Common myeloid progenitor, CD34-positive (primary cell): ENCODE measurements around the gene ZNF20.
"Not testable (repeated sequence)": the region's sequence is repeated elsewhere in the genome, so short reads cannot be mapped to it uniquely, and the experiment has no call there.

Source experiments
- CTCF ChIA-PET: fragments of 350-600 bp; sonication (Branson Sonifier 250); formaldehyde crosslinking; loops from one replicate; lab custom pipeline; 2021; ENCODE audit warnings: antibody characterized with exemption; lab: Charles Lee
- POLR2A ChIA-PET: fragments of 350-600 bp; sonication (Branson Sonifier 250); formaldehyde crosslinking; loops from one replicate; lab custom pipeline; 2021; ENCODE audit warnings: antibody characterized with exemption; lab: Charles Lee
- DNase-seq, 3 donors: peaks; one replicate each; pipeline versions ENCODE4 v3.0.0 to v3.0.0-alpha.2; 2013
- H3K27ac ChIP-seq, 2 experiments: 1 replicate in 1 of 2; 2 replicates in 1 of 2; pipeline ENCODE4 v1.7.0; 2013; ENCODE audit warnings: inconsistent platforms in 2 of 2, low read length in 2 of 2, mild to moderate bottlenecking in 2 of 2, low read depth in 1 of 2, moderate library complexity in 1 of 2; ENCODE audit not compliant: severe bottlenecking in 2 of 2, insufficient read depth in 1 of 2, poor library complexity in 1 of 2
- H3K27me3 ChIP-seq, 5 experiments: replicated peaks in 2 of 5; 1 replicate in 3 of 5; 2 replicates in 2 of 5; pipeline versions ENCODE4 v1.6.1 to v1.7.0; 2013; ENCODE audit warnings: low read length in 4 of 5, mild to moderate bottlenecking in 2 of 5, moderate library complexity in 2 of 5, inconsistent platforms in 1 of 5; ENCODE audit not compliant: insufficient read depth in 5 of 5, control insufficient read depth in 4 of 5
- H3K36me3 ChIP-seq, 4 experiments: 1 replicate in 2 of 4; 2 replicates in 2 of 4; pipeline versions ENCODE4 v1.6.1 to v1.7.0; 2013; ENCODE audit warnings: low read length in 3 of 4, control low read depth in 1 of 4, mild to moderate bottlenecking in 1 of 4; ENCODE audit not compliant: control insufficient read depth in 4 of 4, insufficient read depth in 4 of 4
- H3K4me1 ChIP-seq, 4 experiments: 1 replicate in 3 of 4; 2 replicates in 1 of 4; pipeline versions ENCODE4 v1.6.1 to v1.7.1; 2013; ENCODE audit warnings: low read length in 3 of 4, mild to moderate bottlenecking in 3 of 4, control low read depth in 1 of 4, inconsistent platforms in 1 of 4, moderate library complexity in 1 of 4; ENCODE audit not compliant: control insufficient read depth in 4 of 4, insufficient read depth in 4 of 4; ENCODE audit errors: control extremely low read depth in 1 of 4
- H3K4me3 ChIP-seq, 7 experiments: 1 replicate in 4 of 7; 2 replicates in 3 of 7; pipeline versions ENCODE4 v1.5.1 to v1.7.0; 2013; ENCODE audit warnings: mild to moderate bottlenecking in 7 of 7, low read length in 6 of 7, moderate library complexity in 6 of 7, inconsistent platforms in 2 of 7, low read depth in 2 of 7, control low read depth in 1 of 7; ENCODE audit not compliant: insufficient read depth in 4 of 7, control insufficient read depth in 1 of 7; ENCODE audit errors: extremely low read depth in 1 of 7
- H3K9me3 ChIP-seq, 5 experiments: 1 replicate in 4 of 5; 2 replicates in 1 of 5; pipeline versions ENCODE4 v1.6.1 to v1.7.1; 2013; ENCODE audit warnings: low read length in 4 of 5, mild to moderate bottlenecking in 2 of 5, inconsistent platforms in 1 of 5, low read depth in 1 of 5, moderate library complexity in 1 of 5; ENCODE audit not compliant: control insufficient read depth in 4 of 5, insufficient read depth in 2 of 5; ENCODE audit errors: control extremely low read depth in 1 of 5
- WGBS: methylation state at CpG from one replicate; pipeline ENCODE4 v1.1.5; 2013; ENCODE audit not compliant: insufficient coverage; 5-methylcytosine and 5-hydroxymethylcytosine counted together

The ZNF20 gene

GRCh38 chr19:12113121-12113520, 27.0 kb downstream of the ZNF20 start:
- H3K27me3 ChIP-seq = no peaks in the 10 kb centered on the region
- H3K9me3 ChIP-seq = peaks cover 18 to 66% (median 39%) of the 10 kb centered on the region in 5 experiments
- POLR2A ChIA-PET = no interaction called here
- H3K4me1 ChIP-seq = no peaks in the 10 kb centered on the region
- H3K4me3 ChIP-seq = no peak overlapping the region
- H3K36me3 ChIP-seq = peaks cover 26 to 67% (median 52%) of the 10 kb centered on the region in 4 experiments
- no peak for DNase-seq
- no peak overlapping the region for H3K27ac ChIP-seq
- 97% methylated on average over 4 of the region's 5 CpGs for WGBS
- CTCF ChIA-PET = no interaction called here

GRCh38 chr19:12112701-12113100, 27.4 kb downstream of the ZNF20 start:
- no peak for DNase-seq

GRCh38 chr19:12111943-12112637, 28.1 kb downstream of the ZNF20 start:
- H3K36me3 ChIP-seq = peaks cover 26 to 61% (median 50%) of the 10 kb centered on the region in 4 experiments

More at GRCh38 chr19:12112701-12113100, 27.4 kb downstream of the ZNF20 start:
- H3K27me3 ChIP-seq = no peaks in the 10 kb centered on the region
- CTCF ChIA-PET = no interaction called here
- POLR2A ChIA-PET = no interaction called here
- peaks cover 26 to 67% (median 52%) of the 10 kb centered on the region in 4 experiments for H3K36me3 ChIP-seq
- H3K27ac ChIP-seq = no peak overlapping the region
- H3K4me3 ChIP-seq = no peak overlapping the region
- peaks cover 18 to 66% (median 39%) of the 10 kb centered on the region in 5 experiments for H3K9me3 ChIP-seq
- no peaks in the 10 kb centered on the region for H3K4me1 ChIP-seq
- WGBS = 98% methylated on average over 7 of the region's 8 CpGs

GRCh38 chr19:12111176-12111575, 29.0 kb downstream of the ZNF20 start:
- no peak for DNase-seq
- no peak overlapping the region for H3K27ac ChIP-seq
- H3K4me3 ChIP-seq = no peak overlapping the region
- H3K36me3 ChIP-seq = peaks cover 29 to 66% (median 54%) of the 10 kb centered on the region in 4 experiments
- ChIA-PET CTCF (no interaction called here), POLR2A (no interaction called here)
- H3K27me3 ChIP-seq = no peaks in the 10 kb centered on the region
- 100% methylated on average over 1 of the region's 2 CpGs for WGBS
- H3K4me1 ChIP-seq = no peaks in the 10 kb centered on the region
- H3K9me3 ChIP-seq = peaks cover 21 to 66% (median 46%) of the 10 kb centered on the region in 5 experiments

More at GRCh38 chr19:12111943-12112637, 28.1 kb downstream of the ZNF20 start:
- POLR2A ChIA-PET = no interaction called here
- WGBS = 100% methylated on average over 6 of the region's 8 CpGs
- Histone ChIP-seq H3K4me1 (no peaks in the 10 kb centered on the region), H3K27me3 (no peaks in the 10 kb centered on the region), H3K9me3 (peaks cover 18 to 60% (median 39%) of the 10 kb centered on the region in 5 experiments), H3K27ac (no peak overlapping the region), H3K4me3 (peak overlapping the region in 1 of 7 experiments; percentile 10)
- CTCF ChIA-PET = no interaction called here
- DNase-seq = no peak

GRCh38 chr19:12103909-12104308, 36.2 kb downstream of the ZNF20 start:
- CTCF ChIA-PET = interaction anchor here (1.4 to 2.1 kb wide), 3 partner anchors 13 to 37 kb away, joined by 4 to 8 read pairs (median 4); no protein-coding TSS in a partner anchor
- H3K27me3 ChIP-seq, H3K27ac ChIP-seq, DNase-seq, H3K4me3 ChIP-seq, POLR2A ChIA-PET, H3K4me1 ChIP-seq: not testable (repeated sequence)
- no CpG with 5 or more reads among the region's 4 CpGs for WGBS
- H3K36me3 ChIP-seq = peaks cover 0 to 30% (median 6%) of the 10 kb centered on the region in 4 experiments
- H3K9me3 ChIP-seq = peaks cover 5 to 58% (median 30%) of the 10 kb centered on the region in 5 experiments

- CTCF ChIA-PET = interaction anchor here (1.2 to 1.4 kb wide), 3 partner anchors 11 to 174 kb away, joined by 3 read pairs; no protein-coding TSS in a partner anchor
- Histone ChIP-seq H3K27ac (no peak overlapping the region), H3K4me3 (no peak overlapping the region), H3K4me1 (peaks cover 0 to 6% (median 2%) of the 10 kb centered on the region in 4 experiments), H3K27me3 (no peaks in the 10 kb centered on the region), H3K36me3 (peaks cover 7 to 46% (median 17%) of the 10 kb centered on the region in 4 experiments), H3K9me3 (peaks cover 6 to 38% (median 29%) of the 10 kb centered on the region in 5 experiments)
- WGBS = over 99% methylated on average over 6 of the region's 9 CpGs
- no peak for DNase-seq
- POLR2A ChIA-PET = no interaction called here
These were observed 42.1 kb downstream of the ZNF20 start for GRCh38 chr19:12098040-12098439.
